Limb (tissue), 2 donors: ENCODE measurements around the gene CNTN1.

ENCODE experiments used
- DNase-seq, 2 donors: peaks; one replicate each; pipeline ENCODE4 v3.0.0-alpha.2; 2016; ENCODE audit errors: extremely low spot score in 2 of 2

Gene CNTN1

GRCh38 chr12:40691913-40692764 is at the start of gene CNTN1:
Gene CNTN1 (plus strand): TSS chr12:40692439.
- peak; percentile 87 to 89 for DNase-seq

GRCh38 chr12:40643506-40643905 is 48.7 kb upstream of the CNTN1 start:
- no peak for DNase-seq

DNA sequence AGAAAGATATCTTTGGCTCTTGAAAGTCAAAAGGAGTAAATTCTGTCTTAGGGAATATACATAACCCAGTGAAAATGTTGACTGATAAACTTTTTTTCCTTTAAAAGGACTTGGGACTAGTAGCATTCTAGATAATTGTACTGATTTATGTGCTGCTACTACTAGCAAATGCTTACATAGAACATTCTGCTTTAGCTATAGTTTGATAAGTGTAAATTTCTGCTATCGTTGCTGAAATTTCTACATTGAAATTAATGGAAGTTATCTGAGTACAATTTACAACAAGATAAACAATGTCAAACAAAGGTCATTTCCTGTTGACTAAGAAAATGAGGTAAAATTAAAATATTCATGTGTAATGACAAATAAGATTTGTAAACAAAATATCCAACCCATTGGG is 48.3 kb upstream of the CNTN1 start:
- no peak for DNase-seq

DNA sequence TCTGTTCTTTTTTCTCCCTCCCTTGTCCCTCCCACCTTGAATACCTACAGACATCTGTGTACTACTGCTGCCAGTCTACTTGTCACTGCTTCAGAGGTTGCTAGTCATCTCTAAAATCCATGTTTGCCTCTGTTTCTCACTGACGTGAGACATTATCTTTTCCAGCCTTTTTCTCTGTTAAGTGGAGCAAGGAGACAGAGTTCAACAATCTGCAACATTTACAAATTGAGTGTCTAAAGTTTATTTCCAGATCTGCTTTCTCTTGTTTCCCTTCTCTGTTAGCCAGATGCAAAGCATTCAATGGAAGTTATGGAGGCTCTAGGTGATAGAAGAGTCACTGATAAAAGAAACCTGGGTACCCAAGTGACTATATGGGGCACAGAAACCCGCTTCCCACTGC is 47.5 kb upstream of the CNTN1 start:
- DNase-seq: no peak

- DNase-seq: no peak
These were observed 46.9 kb upstream of the CNTN1 start for GRCh38 chr12:40645361-40645760.

GRCh38 chr12:40646456-40646855 is 45.8 kb upstream of the CNTN1 start:
- no peak for DNase-seq

GRCh38 chr12:40646911-40647310 is 45.3 kb upstream of the CNTN1 start:
- no peak for DNase-seq

DNA sequence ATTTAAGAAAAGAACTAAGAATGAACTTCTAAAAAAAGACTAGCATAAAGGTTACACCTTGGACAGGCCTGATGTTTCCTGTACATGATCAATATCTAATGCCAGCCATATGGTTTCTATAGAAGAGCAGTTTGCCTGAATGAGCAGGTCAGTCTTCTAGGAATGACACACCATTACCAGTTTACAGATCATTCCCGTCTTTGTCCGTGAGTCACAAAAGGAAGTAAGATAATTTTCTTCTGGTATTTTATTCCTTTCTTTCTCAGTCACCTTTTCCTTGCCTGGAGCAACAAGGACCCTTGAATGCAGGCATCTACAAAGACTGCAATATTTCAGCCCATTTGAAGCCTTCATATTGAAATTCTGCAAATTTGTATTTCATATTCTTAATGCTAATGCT is 44.6 kb upstream of the CNTN1 start:
- no peak for DNase-seq

DNA sequence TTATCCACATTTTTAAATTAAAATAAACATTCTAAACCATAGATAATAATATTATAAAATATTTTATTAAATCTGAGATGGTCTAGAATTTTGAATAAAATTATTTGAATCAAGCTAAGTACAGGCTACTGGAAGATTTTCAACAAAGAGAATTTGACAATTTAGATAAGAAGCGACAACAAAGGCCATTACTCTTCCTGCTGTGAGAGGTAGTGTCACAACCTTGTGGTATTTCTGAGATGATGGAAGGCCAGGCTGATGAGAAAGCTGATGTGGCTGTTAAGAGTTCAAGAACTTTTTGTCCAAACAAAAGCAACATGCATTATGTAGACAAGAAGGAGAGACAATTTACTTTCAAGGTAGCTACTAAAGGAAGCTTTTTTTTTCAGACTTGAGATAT is 43.7 kb upstream of the CNTN1 start:
- DNase-seq: no peak

DNA sequence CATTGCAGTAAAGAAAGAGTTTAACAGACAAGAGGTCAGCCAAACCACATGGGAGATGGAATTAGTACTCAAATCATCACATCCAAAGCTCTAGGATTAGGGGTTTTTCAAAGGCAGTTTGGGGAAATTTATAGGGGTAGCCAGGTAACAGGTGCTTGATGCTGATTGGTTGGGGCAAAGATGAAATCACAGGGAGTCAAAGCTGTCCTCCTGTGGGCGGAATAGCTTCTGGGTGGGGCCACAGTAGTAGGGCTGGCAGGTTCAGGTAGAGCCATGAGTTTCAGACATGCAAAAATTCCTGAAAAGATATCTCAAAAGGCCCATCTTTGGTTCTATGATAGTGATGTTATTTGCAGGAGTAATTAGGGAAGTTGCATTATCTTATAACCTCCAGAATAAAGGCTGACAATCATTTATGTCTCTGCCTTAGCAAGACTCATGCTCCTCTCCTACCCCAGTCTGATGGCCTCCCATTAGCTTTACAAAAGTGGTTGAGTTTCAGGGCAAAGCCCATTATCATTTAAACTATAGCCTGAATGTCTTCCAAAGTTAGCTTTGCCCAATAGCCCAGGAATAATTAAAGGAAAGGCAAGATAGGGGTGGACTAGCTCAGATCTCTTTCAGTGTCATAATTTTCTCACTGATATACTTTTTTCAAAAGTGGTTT is 42.1 kb upstream of the CNTN1 start:
- no peak for DNase-seq

GRCh38 chr12:40655451-40655850 is 36.8 kb upstream of the CNTN1 start:
- no peak for DNase-seq

DNA sequence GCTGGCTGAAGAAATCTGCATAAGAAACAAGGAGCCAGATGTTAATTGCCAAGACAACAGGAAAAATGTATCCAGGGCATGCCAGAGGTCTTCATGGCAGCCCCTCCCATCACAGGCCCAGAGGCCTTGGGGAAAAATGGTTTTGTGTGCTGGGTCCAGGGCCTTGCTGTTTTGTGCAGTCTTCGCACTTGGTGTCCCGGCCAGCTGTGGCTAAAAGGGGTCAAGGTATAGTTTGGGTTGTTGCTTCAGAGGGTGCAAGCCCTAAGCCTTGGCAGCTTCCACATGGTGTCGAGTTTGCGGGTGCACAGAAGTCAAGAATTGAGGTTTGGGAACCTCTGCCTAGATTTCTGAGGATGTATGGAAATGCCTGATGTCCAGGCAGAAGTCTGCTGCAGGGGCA is 29.9 kb upstream of the CNTN1 start:
- no peak for DNase-seq

DNA sequence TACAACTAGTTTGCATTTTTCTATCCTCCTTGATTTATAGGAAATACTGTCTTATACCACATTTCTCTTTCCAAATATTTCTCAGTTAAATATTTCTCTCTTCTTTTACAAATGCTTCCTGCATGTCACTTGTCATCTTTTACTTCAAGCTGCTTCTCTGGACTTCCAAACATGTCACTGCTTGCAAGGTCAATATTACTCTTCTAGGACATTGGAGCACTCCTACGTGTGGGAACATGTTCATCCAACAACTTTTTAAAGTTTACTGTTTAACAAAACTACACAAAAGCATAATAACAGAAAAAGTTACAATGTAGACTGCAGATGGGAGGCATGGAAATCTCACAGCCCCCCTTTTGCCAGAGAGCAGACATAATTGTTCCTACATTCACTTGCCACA is 28.5 kb upstream of the CNTN1 start:
- no peak for DNase-seq

- peak in 1 of 2 donors; percentile 35 for DNase-seq
These were observed 24.1 kb upstream of the CNTN1 start for GRCh38 chr12:40668099-40668529.

DNA sequence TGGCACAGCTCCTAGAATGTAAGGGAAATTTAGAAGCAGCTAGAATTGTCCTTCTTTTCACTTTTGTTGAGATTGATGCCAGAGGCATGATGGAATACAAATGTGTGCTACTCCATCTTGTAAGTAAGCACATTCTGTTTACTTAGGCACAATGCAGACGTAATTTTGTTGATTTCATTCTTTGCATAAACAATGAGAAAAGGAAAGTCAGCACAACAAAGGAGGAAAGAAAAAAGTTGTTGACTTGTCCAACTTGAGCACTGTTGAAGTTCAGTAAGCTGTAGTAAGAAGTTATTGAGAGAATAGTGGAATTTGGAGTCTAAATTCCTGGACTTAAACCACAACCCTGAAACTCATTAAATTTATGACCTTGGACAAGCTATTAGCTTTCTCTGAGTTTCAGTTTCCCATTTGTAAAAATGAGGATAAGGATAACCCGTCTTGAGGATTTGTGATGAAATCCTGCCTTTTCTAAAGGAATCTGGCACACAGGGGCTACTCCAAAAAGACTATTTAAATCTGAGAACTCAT is 19.4 kb upstream of the CNTN1 start:
- peak in 1 of 2 donors; percentile 57 for DNase-seq

- no peak for DNase-seq
These were observed 11.1 kb upstream of the CNTN1 start for GRCh38 chr12:40681148-40681547.

DNA sequence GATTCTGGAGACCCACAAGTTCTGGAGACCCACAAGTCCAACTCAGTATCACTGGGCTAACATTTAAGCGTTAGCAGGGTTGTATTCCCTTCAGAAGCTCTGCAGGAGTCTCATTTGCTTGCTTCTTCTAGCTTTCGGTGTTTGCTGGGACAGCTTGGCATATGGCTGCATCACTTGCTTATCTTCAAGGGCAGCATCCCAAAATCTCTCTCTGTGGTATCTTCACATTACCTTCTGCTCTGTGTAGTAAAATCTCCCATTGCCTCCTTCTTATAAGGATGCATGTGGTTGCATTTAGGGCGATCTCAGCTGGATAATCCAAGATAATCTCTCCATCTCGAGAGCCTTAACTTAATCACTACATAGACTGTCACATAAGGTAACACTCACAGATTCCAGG is 7.3 kb upstream of the CNTN1 start:
- DNase-seq: no peak

DNA sequence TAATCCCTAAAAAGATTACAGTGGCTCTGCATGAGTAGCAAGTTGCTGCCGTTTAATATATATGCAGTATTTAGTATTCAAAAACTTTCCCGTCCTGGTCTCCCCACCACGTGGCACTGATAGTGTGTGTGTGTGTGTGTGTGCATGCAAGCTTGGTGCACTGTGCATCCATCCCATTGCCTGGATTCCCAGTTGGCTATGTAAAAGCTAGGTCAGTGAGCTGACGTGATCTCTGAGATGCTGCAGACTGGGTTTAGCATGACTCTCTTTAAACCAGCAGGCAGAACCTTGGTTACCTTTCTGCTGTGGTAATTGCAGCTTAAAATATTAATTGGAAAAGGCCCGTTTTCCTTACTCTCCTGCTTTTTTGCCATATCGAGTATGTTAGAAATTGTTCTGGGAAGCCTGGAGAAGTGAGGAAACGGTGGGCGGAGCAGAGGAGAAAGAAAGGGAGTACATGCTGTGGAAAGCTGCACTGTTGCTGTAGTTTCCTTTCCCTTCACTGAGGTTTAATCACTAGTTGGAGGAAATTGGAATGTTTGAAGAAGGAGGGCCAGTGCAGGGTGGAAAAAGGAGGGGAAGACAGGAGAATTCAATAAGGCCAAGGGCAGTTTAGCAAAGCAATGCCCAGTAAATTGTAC is 4.0 kb upstream of the CNTN1 start:
- DNase-seq: no peak

- DNase-seq: no peak
These were observed 2.7 kb upstream of the CNTN1 start for GRCh38 chr12:40689576-40689975.

GRCh38 chr12:40692765-40693206 is 547 bp downstream of the CNTN1 start:
- no peak for DNase-seq

- DNase-seq: peak in 1 of 2 donors; percentile 55
These were observed 1.1 kb downstream of the CNTN1 start for GRCh38 chr12:40693207-40693821.
